DOHH2 (cell line): Measurements from ENCODE around the gene DDIAS.
"Not testable (repeated sequence)": the region's sequence is repeated elsewhere in the genome, so short reads cannot be mapped to it uniquely, and the experiment has no call there.

Experiments used
- CTCF ChIP-seq: fragments of 200-600 bp; sonication (generic); IDR thresholded peaks from one replicate; pipeline ENCODE4 v1.5.1; 2014; ENCODE audit warnings: antibody characterized with exemption, mild to moderate bottlenecking, low read depth, low read length; ENCODE audit not compliant: poor library complexity, severe bottlenecking
- EZH2phosphoT487 ChIP-seq: fragments of 200-600 bp; sonication (generic); IDR thresholded peaks from 2 replicates; pipeline ENCODE4 v1.6.1; 2017; ENCODE audit warnings: borderline replicate concordance, mild to moderate bottlenecking, antibody characterized with exemption, low read length, moderate library complexity, mixed read lengths

DNA sequence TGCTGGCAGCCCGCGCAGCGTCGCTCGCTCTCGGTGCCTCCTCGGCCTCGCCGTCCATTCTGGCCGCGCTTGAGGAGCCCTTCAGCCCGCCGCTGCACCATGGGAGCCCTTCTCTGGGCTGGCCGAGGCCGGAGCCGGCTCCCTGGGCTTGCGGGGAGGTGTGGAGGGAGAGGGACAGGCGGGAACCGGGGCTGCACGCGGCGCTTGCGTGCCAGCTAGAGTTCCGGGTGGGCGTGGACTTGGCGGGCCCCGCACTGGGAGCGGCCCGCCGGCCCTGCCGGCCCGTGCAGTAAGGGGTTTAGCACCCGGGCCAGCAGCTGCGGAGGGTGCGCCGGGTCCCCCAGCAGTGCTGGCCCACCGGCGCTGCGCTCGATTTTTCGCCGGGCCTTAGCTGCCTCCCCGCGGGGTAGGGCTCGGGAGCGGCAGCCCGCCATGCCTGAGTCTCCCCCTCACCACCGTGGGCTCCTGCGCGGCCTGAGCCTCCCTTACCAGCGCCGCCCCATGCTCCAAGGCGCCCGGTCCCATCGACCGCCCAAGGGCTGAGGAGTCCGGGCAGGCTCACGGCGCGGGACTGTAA lies 69.1 kb downstream of the DDIAS start:
- not testable (repeated sequence) for TF ChIP-seq CTCF, EZH2phosphoT487
